ENCODE results near the gene SHMT2.
"Not testable (repeated sequence)": the region's sequence is repeated elsewhere in the genome, so short reads cannot be mapped to it uniquely, and the experiment has no call there.

SHMT2 gene

DNA sequence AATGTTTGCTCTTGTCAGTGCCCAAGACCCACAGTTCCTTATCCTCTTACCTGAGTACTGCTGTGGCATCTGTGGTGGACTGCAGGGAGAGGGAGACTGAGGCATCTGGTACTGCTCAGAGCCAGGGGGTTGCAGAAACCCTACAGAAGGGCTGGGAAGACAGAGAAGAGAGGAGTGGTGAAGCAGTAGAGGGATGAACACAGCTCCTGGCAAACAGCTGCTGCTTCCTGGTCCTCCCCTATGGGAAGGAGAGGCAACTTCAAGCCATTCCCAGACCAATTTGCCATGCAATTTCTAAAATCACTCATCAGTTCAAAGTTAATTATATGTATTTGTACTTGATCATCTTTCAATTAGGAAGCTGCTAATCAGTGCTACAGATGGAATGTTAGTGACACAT is 37.2 kb downstream of the SHMT2 start:
- DNase-seq (ENCODE audit: low read depth): no peak

DNA sequence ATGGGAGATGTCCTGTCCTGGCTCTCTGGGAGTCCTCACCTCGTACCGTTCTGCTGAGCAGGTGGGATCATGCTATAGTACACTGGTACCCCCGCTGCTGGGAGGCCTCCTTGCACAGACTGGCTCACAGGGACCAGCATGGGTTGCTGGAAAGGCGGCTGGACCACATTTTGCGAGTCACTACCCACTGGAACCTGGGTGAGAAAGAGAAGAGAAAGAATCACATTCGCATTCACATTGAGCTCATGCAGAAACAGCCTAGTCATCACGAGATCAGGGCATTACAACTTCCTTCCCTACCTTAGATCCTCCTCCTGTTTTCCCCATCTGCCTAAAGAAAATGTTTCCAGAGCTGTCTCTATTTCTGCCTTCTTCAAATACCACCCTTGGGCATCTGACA is 38.8 kb downstream of the SHMT2 start:
- DNase-seq (ENCODE audit: low read depth): peak; percentile 45

DNA sequence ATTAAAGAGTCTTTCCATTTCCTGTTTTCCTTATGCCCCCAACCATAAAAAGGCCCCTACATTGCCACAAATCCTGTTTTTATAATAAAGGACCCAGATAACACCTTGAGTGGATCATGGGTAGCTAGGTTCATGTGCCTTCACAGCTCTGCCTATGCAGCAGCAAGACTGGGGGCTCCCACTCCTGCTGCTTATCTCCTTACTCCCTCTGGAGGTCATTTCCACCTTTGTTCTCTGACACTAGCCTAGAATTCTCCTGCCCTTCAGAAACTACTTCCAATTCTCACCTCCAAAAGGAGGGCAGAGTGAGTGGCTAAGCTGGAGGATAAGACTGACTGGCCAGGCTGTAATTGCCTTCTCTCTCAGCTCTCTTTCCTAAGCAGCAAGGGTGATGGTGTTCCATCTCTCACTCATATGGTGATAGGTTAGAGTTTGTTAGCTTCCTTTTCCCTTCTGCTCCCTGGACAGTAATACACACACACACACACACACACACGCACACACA is 41.5 kb downstream of the SHMT2 start:
- DNase-seq (ENCODE audit: low read depth): no peak

DNA sequence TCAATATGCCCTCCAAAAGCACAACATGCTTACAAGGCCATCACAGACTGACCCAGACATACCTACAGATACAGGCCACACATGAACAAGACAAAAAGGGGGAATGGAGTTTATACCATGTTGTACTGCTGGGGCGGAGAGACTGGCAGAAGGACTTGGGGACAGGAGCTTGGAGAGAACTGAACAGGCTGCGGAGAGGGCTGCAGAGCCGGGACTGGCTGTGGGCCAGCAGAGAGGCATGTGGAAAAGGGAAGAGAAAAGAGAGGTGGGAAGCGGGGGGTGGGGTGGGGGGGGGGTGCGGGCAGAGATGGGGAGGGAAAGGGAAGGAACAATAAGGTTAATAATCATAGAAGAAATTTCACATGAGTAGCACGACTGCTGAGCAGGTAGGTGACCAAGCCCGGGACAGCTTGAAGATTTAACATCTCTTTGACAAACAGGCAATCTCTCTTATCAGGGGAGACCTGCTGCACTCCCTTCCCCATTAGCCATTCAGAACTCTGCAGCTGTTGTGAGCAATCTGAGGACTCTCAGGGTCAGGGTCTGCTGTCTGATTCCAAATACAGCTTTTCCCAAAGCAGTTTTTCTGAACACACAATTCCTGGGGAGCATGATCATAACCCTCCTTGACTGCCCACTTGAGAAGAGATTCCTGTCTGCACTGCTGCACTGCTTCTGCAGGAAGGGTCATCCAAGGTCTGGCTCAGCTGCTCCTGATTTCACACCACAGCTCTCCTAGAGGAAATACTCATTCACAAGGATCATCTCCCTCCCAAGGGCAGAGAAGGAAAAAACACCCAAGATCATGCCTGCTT is 43.0 kb downstream of the SHMT2 start:
- peak; percentile 20 for DNase-seq (ENCODE audit: low read depth)

DNA sequence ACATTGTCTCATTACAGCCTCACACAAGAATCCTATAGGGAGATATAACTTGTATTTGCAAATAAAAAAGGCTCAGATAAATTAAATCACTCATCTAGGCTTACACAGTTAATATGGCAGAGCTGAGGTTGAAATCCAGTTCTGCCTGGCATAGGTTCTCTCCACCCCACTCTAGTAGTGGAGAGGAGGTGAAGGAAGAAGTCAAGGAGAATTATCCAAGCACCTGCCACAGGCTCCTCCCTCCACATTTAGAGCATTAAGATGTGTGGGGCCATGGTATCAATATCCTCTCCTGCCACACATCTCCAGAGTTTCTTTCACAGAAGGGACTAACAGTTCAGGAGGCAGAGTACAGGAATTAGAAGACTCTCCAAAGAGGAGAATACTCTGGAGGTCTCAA is 44.0 kb downstream of the SHMT2 start:
- DNase-seq (ENCODE audit: low read depth): no peak

DNA sequence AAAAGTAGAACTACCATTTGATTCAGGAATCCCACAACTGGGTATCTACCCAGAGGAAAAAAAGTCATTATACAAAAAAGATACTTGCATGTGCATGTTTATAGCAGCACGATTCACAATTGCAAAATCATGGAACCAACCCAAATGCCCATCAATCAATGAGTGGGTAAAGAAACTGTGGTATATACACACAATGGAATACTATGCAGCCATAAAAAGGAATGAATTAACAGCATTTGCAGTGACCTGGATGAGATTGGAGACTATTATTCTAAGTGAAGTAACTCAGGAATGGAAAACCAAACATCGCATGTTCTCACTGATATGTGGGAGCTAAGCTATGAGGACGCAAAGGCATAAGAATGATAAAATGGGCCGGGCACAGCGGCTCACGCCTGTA is 46.7 kb downstream of the SHMT2 start:
- DNase-seq (ENCODE audit: low read depth): not testable (repeated sequence)

DNA sequence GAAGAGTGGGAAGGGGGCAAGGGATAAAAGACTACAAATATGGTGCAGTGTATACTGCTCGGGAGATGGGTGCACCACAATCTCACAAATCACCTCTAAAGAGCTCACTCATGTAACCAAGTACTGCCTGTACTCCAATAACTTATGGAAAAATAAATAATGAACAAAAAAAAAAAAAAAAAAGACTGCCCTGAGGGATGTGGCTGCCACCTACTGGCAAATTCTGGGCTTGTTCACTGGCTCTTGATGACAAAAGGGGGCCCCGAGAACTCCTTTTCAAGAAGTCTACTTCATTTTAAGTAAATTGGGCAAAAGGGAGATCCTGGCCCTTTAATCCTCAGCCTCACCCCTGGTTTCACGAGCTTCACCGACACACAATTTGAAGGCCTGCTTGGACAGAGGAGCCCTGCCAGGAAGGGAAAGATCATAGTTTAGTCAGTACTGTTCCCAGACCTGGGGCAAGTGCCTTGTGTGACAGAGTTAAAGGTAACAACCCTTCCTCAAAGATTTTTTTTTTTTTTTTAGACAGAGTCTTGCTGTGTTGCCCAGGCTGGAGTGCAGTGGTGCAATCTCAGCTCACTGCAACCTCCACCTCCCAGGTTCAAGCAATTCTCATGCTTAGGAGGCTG is 47.5 kb downstream of the SHMT2 start:
- peak; percentile 59 for DNase-seq (ENCODE audit: low read depth)

DNA sequence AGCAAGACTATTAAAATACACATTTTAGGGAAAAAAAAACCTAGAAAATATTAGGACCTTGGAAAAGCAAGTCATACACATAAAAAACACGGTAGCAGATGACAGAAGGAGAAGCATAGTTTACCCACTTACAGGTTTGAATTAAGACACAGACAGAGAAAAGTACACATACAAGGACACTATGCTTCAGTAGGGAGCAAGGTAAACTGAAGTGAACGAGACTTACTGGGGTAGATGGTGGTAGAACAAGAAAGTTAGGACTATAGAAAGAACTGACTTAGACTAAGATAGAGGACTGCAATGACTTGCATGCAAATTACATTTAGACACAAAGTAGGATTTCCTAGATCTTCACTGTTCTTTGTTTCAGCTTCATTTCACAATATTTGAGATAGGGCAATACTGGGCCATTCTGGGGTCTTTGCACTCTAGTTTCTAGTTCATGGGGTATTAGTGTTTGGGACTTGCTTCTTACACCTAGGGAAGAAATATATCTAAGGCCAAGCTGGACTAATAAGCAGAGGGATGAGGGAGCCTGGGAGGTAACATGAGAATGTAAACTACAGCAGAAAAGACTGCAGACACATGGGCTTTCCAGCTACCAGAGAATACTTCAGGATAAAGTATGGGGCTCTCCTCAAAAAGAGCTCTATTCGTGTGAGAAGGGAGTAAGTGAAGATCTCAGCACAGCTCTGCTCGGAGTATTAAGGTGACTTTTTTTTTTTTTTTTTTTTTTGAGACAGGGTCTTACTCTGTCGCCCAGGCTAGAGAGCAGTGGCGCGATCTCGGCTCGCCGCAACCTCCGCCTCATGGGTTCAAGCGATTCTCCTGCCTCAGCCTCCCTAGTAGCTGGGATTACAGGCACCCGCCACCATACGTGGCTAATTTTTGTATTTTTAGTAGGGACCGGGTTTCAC is 49.2 kb downstream of the SHMT2 start:
- no peak for DNase-seq (ENCODE audit: low read depth)

DNA sequence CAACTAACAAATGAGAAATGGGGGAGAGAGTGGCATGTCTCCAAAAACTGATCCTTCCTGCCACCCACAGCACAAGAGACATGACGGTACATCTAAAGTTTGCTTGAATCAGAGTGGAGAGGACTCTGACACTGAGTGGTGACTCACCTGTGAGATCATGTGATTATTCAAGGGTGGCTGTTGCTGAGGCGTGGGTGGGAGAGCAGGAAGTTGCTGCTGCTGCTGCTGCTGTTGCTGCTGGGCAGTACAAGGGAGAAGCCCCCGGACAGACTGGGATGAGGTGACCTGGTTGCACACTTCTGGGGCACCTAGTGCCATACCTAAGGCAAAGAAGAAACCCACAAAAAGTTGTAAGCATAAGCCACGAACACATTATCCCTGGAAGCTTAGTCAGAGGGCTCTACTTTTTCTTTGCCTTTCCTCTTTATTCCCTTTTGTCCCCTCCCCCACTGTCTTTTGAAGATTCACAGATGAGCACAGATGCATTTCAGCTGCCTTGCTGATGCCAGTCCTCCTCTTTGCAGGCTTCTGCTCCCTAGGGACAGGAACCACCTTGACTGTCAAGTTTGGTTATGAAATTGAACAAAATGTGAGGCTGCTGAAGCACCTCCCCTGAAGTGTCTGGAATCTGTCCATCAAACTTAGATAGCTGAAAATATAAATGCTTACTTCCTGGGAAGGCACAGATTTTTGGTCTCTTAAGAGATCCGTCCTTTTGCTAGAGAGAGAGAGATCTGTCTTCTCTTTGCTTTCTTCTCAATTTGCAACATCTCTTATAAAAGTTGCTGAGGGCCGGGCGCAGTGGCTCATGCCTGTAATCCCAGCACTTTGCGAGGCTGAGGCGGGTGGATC is 50.9 kb downstream of the SHMT2 start:
- peak; percentile 95 for DNase-seq (ENCODE audit: low read depth)

DNA sequence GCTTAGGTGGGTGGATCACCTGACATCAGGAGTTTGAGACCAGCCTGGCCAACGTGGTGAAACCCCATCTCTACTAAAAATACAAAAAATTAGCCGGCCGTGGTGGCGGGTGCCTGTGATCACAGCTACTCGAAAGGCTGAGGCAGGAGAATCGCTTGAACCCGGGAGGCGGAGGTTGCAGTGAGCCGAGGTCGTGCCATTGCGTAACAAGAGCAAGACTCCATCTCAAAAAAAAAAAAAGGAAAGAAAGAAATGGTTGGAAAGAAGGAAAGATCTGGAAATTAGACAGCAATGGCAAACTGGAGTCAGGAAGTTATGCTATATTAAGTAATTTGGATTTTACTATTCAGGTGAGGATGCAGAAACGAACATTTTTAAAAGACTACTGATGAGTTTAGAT is 52.6 kb downstream of the SHMT2 start:
- not testable (repeated sequence) for DNase-seq (ENCODE audit: low read depth)

Data from ELR (cell line).